ENCODE results near the gene DDX1. TPM values are rescaled to one million over a fixed set of nuclear protein-coding genes. Genes with fewer than 3 reads are reported as not detected.

The DDX1 gene
- total and polyA plus RNA-seq, 2 donors (not counting 3 experiments of a cell fraction or from before 2014, with no cell fraction given): 41.2 to 117 TPM

DNA sequence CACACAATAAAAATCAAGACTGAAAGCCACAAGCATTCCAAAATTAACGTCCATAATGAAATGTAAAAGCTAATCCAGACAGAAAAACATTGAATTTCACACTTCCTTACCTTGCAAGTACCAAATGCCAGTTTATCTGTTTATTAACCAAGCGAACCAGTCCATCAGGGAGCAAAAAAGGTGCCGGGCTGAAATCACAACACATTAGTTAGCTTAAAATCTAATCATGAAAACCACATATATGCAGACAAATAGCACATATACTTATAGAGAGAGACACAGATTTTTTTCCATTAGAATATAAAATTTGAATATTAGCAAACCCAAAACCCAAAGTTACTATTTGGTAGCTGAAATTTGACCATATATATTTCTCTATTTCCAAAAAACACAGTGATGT lies 37.7 kb upstream of the DDX1 start:
- CTCF ChIA-PET: interaction anchor here (1.6 kb wide), 1 partner anchor 23 kb away, joined by 3 read pairs; no protein-coding TSS in a partner anchor
- BruUV-seq (replicated peaks): no TSS peak
- intact Hi-C loops (cut with micrococcal nuclease): loop anchor here (2.0 kb wide), 1 partner anchor 77 kb away; no protein-coding TSS in a partner anchor

More for the DNA sequence above, 37.7 kb upstream of the DDX1 start:
- H4K20me1 ChIP-seq (replicated peaks; ENCODE audit: control insufficient read depth, extremely low read depth, insufficient read depth, low read length): peaks cover 2% of the 10 kb centered on the region
- FAIRE-seq: no peak
- H3K4me3 ChIP-seq (replicated peaks in 1 of 3; ENCODE audit: insufficient read depth in 1 of 3, low read depth in 1 of 3, low read length in 3 of 3): no peak overlapping the region
- no peaks in the 10 kb centered on the region for H3K9me3 ChIP-seq (replicated peaks; ENCODE audit: control insufficient read depth, insufficient read depth, low read length)
- H3K79me2 ChIP-seq (ENCODE audit: control insufficient read depth, insufficient read depth, low read length): peaks cover 12% of the 10 kb centered on the region
- TF ChIP-seq, protein P1, sequence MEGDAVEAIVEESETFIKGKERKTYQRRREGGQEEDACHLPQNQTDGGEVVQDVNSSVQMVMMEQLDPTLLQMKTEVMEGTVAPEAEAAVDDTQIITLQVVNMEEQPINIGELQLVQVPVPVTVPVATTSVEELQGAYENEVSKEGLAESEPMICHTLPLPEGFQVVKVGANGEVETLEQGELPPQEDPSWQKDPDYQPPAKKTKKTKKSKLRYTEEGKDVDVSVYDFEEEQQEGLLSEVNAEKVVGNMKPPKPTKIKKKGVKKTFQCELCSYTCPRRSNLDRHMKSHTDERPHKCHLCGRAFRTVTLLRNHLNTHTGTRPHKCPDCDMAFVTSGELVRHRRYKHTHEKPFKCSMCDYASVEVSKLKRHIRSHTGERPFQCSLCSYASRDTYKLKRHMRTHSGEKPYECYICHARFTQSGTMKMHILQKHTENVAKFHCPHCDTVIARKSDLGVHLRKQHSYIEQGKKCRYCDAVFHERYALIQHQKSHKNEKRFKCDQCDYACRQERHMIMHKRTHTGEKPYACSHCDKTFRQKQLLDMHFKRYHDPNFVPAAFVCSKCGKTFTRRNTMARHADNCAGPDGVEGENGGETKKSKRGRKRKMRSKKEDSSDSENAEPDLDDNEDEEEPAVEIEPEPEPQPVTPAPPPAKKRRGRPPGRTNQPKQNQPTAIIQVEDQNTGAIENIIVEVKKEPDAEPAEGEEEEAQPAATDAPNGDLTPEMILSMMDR (IDR thresholded peaks at IDR 0.05; ENCODE audit: extremely low read depth in 1 of 2, insufficient read depth in 1 of 2, low read depth in 1 of 2, low read length in 2 of 2): no peak
- TF ChIP-seq MYC (IDR thresholded peaks at IDR 0.05; ENCODE audit: low read depth, low read length) (no peak), EZH2 (IDR thresholded peaks at IDR 0.05; ENCODE audit: borderline replicate concordance, low read depth, low read length, severe bottlenecking) (no peak), JUN (IDR thresholded peaks at IDR 0.05; ENCODE audit: borderline replicate concordance, insufficient read depth, insufficient read length, low read depth) (no peak), GATA2 (IDR thresholded peaks at IDR 0.05; ENCODE audit: insufficient read depth, insufficient read length, low read depth, low read length) (no peak), POLR2A (IDR thresholded peaks at IDR 0.05; ENCODE audit: low read depth, low read length) (no peak), FOS (IDR thresholded peaks at IDR 0.05; ENCODE audit: borderline replicate concordance, insufficient read depth, low read length) (no peak), POLR2AphosphoS5 (IDR thresholded peaks at IDR 0.05; ENCODE audit: insufficient read depth, low read depth, low read length) (no peak), MAX (IDR thresholded peaks at IDR 0.05; ENCODE audit: insufficient read depth, insufficient read length) (no peak)
- no peak overlapping the region for H3K4me2 ChIP-seq (ENCODE audit: insufficient read depth, low read length)
- H3K9me1 ChIP-seq (replicated peaks; ENCODE audit: control insufficient read depth, extremely low read depth, insufficient read depth, low read length): no peaks in the 10 kb centered on the region
- peaks cover 5 to 7% of the 10 kb centered on the region in 2 experiments for H3K36me3 ChIP-seq (ENCODE audit: control insufficient read depth in 2 of 2, extremely low read depth in 1 of 2, insufficient read depth in 2 of 2, low read length in 2 of 2)
- no peaks in the 10 kb centered on the region for H3K27me3 ChIP-seq (ENCODE audit: control insufficient read depth in 2 of 2, insufficient read depth in 2 of 2, low read length in 2 of 2)
- dilution Hi-C loops (cut with MboI; ENCODE audit: extremely low pct_ligation_motif_present, low sequenced_read_pairs): no loop called here
- H3K27ac ChIP-seq (ENCODE audit: insufficient read depth, low read depth, low read length): no peak overlapping the region
- H2AFZ ChIP-seq (ENCODE audit: low read depth, low read length): no peak overlapping the region
- H3K4me1 ChIP-seq (ENCODE audit: control insufficient read depth, extremely low read depth, insufficient read depth, low read length): no peaks in the 10 kb centered on the region
- no peak for DNase-seq (ENCODE audit: low read depth, low spot score)
- POLR2A ChIA-PET: no interaction called here
- no peak overlapping the region for H3K9ac ChIP-seq (replicated peaks; ENCODE audit: extremely low read depth, insufficient read depth, low read length)

All from endothelial cell of umbilical vein (primary cell).